HepG2 (cell line): Measurements from ENCODE around the gene TNS1.

ENCODE experiments used
- MTA3 ChIP-seq: sonication (generic); formaldehyde crosslinking; IDR thresholded peaks from 2 replicates; pipeline ENCODE4 v1.4.0; 2020; ENCODE audit warnings: missing genetic modification reagents
- NFIB ChIP-seq: sonication (generic); formaldehyde crosslinking; IDR thresholded peaks from 2 replicates; pipeline ENCODE4 v1.9.0; 2021; ENCODE audit warnings: missing genetic modification reagents, mild to moderate bottlenecking, borderline replicate concordance
- PHF8 ChIP-seq: sonication (generic); formaldehyde crosslinking; IDR thresholded peaks from 2 replicates; pipeline ENCODE4 v1.5.0; 2020; ENCODE audit warnings: missing genetic modification reagents
- SCMH1 ChIP-seq: sonication (generic); formaldehyde crosslinking; IDR thresholded peaks from 2 replicates; pipeline ENCODE4 v1.9.0; 2021; ENCODE audit warnings: missing genetic modification reagents, mild to moderate bottlenecking, borderline replicate concordance
- SMC3 ChIP-seq: IDR thresholded peaks from 2 replicates; pipeline ENCODE4 v1.6.1; 2011; ENCODE audit warnings: low read length, improper control_type of control experiment
- TEAD2 ChIP-seq: sonication (generic); formaldehyde crosslinking; IDR thresholded peaks from 2 replicates; pipeline ENCODE4 v1.9.0; 2021; ENCODE audit warnings: missing genetic modification reagents
- ZNF747 ChIP-seq: sonication (generic); formaldehyde crosslinking; IDR thresholded peaks from 2 replicates; pipeline ENCODE4 v1.8.1; 2023; ENCODE audit warnings: missing genetic modification reagents, mild to moderate bottlenecking, borderline replicate concordance
- TF ChIP-seq, protein P1 (sequence below): sonication (generic); formaldehyde crosslinking; IDR thresholded peaks from 2 replicates; pipeline ENCODE4 v1.5.0; 2020; ENCODE audit warnings: mild to moderate bottlenecking, missing genetic modification reagents, moderate library complexity

DNA sequence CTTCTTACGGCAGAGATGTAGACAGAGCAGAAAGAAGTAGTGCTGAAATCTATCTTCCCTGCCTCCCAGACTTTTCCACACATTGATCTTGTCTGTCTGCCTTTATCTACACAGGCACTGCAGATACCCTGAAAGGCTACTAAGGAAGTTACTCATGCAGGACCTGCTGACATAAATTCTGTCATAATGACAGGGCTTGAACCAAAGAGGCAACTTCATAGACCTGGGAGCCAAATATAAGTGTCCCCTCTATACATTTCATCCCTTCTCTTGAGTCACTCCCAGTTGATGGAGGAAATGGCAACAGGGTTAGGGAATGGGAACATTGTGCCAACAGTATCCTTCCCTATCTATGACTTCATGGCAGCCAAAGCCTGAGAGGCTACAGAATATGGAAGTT is 157.5 kb downstream of the TNS1 start:
- TF ChIP-seq ZNF747 (CRISPR knock-in tag) (no peak), NFIB (CRISPR knock-in tag) (no peak), SMC3 (no peak), MTA3 (no peak), PHF8 (no peak), TEAD2 (CRISPR knock-in tag) (no peak), SCMH1 (CRISPR knock-in tag) (no peak)
- TF ChIP-seq, protein P1, sequence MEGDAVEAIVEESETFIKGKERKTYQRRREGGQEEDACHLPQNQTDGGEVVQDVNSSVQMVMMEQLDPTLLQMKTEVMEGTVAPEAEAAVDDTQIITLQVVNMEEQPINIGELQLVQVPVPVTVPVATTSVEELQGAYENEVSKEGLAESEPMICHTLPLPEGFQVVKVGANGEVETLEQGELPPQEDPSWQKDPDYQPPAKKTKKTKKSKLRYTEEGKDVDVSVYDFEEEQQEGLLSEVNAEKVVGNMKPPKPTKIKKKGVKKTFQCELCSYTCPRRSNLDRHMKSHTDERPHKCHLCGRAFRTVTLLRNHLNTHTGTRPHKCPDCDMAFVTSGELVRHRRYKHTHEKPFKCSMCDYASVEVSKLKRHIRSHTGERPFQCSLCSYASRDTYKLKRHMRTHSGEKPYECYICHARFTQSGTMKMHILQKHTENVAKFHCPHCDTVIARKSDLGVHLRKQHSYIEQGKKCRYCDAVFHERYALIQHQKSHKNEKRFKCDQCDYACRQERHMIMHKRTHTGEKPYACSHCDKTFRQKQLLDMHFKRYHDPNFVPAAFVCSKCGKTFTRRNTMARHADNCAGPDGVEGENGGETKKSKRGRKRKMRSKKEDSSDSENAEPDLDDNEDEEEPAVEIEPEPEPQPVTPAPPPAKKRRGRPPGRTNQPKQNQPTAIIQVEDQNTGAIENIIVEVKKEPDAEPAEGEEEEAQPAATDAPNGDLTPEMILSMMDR (CRISPR knock-in tag) = no peak
